SK-N-SH (cell line): ENCODE results near the gene CENPS. TPM values are rescaled to one million over a fixed set of nuclear protein-coding genes. Genes with fewer than 3 reads are reported as not detected.

Experiments used
- CTCF ChIA-PET: fragments of 300-600, 350-600 bp; formaldehyde crosslinking; extraction: SDS; loops from one replicate; lab custom pipeline; 2021; lab: Yijun Ruan, JAX
- POLR2A ChIA-PET: fragments of 350-600 bp; sonication (Branson Sonifier 250); formaldehyde crosslinking; extraction: SDS; loops from one replicate; lab custom pipeline; 2020; ENCODE audit warnings: antibody characterized with exemption, inconsistent platforms; lab: Yijun Ruan, JAX
- DNase-seq: peaks from one replicate; pipeline ENCODE4 v3.0.0; 2012
- H2AFZ ChIP-seq: fragments of 200-600 bp; sonication (generic); 2 replicates; pipeline ENCODE4 v1.8.1; 2016; ENCODE audit warnings: antibody characterized with exemption, mild to moderate bottlenecking, low read depth
- H3F3A ChIP-seq: fragments of 200-600 bp; sonication (generic); replicated peaks from 2 replicates; pipeline ENCODE3; 2016; ENCODE audit warnings: antibody characterized with exemption, mild to moderate bottlenecking; ENCODE audit not compliant: insufficient read depth
- H3K27ac ChIP-seq, 2 experiments: fragments of 200-500 bp in 1 of 2; fragments of 200-600 bp in 1 of 2; sonication (Bioruptor generic) in 1 of 2; sonication (generic), shearing (Covaris generic) in 1 of 2; 2 replicates each; pipeline versions ENCODE4 v1.5.1 to v1.6.1; 2014 to 2016; ENCODE audit warnings: low read depth in 2 of 2, inconsistent platforms in 1 of 2, low read length in 1 of 2, mild to moderate bottlenecking in 1 of 2, mixed read lengths in 1 of 2
- H3K27me3 ChIP-seq: fragments of 200-600 bp; sonication (generic), shearing (Covaris generic); 2 replicates; pipeline ENCODE4 v1.6.1; 2016; ENCODE audit warnings: mixed run types; ENCODE audit not compliant: insufficient read depth
- H3K36me3 ChIP-seq, 2 experiments: fragments of 200-500 bp in 1 of 2; fragments of 200-600 bp in 1 of 2; sonication (Bioruptor generic) in 1 of 2; sonication (generic) in 1 of 2; replicated peaks in 1 of 2; 2 replicates each; pipeline versions ENCODE3 to v1.5.1; 2014 to 2016; ENCODE audit warnings: low read length in 1 of 2, mild to moderate bottlenecking in 1 of 2; ENCODE audit not compliant: insufficient read depth in 2 of 2, control insufficient read depth in 1 of 2
- H3K4me1 ChIP-seq, 2 experiments: fragments of 200-500 bp in 1 of 2; fragments of 200-600 bp in 1 of 2; sonication (Bioruptor generic) in 1 of 2; sonication (generic), shearing (Covaris generic) in 1 of 2; 2 replicates each; pipeline versions ENCODE4 v1.5.1 to v1.6.1; 2014 to 2016; ENCODE audit warnings: low read depth in 1 of 2, low read length in 1 of 2, mixed run types in 1 of 2; ENCODE audit not compliant: insufficient read depth in 2 of 2, control insufficient read depth in 1 of 2
- H3K4me2 ChIP-seq: fragments of 200-600 bp; sonication (generic), shearing (Covaris generic); 2 replicates; pipeline ENCODE4 v1.6.1; 2017; ENCODE audit warnings: mixed run types
- H3K4me3 ChIP-seq, 2 experiments: fragments of 200-500 bp in 1 of 2; fragments of 200-600 bp in 1 of 2; sonication (Bioruptor generic) in 1 of 2; sonication (generic), shearing (Covaris generic) in 1 of 2; 2 replicates each; pipeline versions ENCODE4 v1.5.1 to v1.8.1; 2014 to 2016; ENCODE audit warnings: low read depth in 2 of 2, inconsistent platforms in 1 of 2, low read length in 1 of 2, mild to moderate bottlenecking in 1 of 2, mixed read lengths in 1 of 2, moderate library complexity in 1 of 2
- H3K79me2 ChIP-seq: fragments of 200-600 bp; sonication (generic); 2 replicates; pipeline ENCODE4 v1.8.1; 2017; ENCODE audit warnings: mild to moderate bottlenecking; ENCODE audit not compliant: insufficient read depth
- H3K9ac ChIP-seq: fragments of 200-600 bp; sonication (generic); 2 replicates; pipeline ENCODE4 v1.6.1; 2017; ENCODE audit warnings: mixed run types
- H3K9me2 ChIP-seq: fragments of 200-600 bp; sonication (generic); 2 replicates; pipeline ENCODE4 v1.6.1; 2017; ENCODE audit warnings: mixed run types
- H3K9me3 ChIP-seq: fragments of 200-600 bp; sonication (generic); 2 replicates; pipeline ENCODE4 v1.6.1; 2017; ENCODE audit warnings: mixed run types, mild to moderate bottlenecking, moderate library complexity
- H4K20me1 ChIP-seq: fragments of 200-600 bp; sonication (generic); 2 replicates; pipeline ENCODE4 v1.6.1; 2017; ENCODE audit warnings: mild to moderate bottlenecking, mixed run types; ENCODE audit not compliant: insufficient read depth
- ELF1 ChIP-seq: IDR thresholded peaks from 2 replicates; pipeline ENCODE4 v1.4.0; 2012
- GABPA ChIP-seq: IDR thresholded peaks from 2 replicates; pipeline ENCODE4 v1.4.0; 2012; ENCODE audit warnings: low read depth, mild to moderate bottlenecking
- JUND ChIP-seq: IDR thresholded peaks from 2 replicates; pipeline ENCODE4 v1.4.0; 2012
- MXI1 ChIP-seq: IDR thresholded peaks from 2 replicates; pipeline ENCODE4 v1.6.1; 2012; ENCODE audit warnings: mild to moderate bottlenecking, low read depth, low read length, improper control_type of control experiment
- RCOR1 ChIP-seq: fragments of 150-350 bp; IDR thresholded peaks from 2 replicates; pipeline ENCODE4 v1.6.1; 2017; ENCODE audit warnings: antibody characterized with exemption, low read length
- TCF12 ChIP-seq: IDR thresholded peaks from 2 replicates; pipeline ENCODE4 v1.4.0; 2012
- TEAD4 ChIP-seq: IDR thresholded peaks from 2 replicates; pipeline ENCODE4 v1.4.0; 2012; ENCODE audit warnings: mild to moderate bottlenecking, borderline replicate concordance; ENCODE audit not compliant: insufficient read depth
- WGBS: methylation state at CpG from one replicate; pipeline ENCODE4 v1.1.6; 2017; ENCODE audit warnings: low lambda C conversion rate; 5-methylcytosine and 5-hydroxymethylcytosine counted together
- polyA plus RNA-seq, 3 experiments: library from polyadenylated mRNA; depleted of rRNA; stranded (reverse); fragments of >200 nt; gene quantifications; 2 replicates each; pipeline ENCODE4 v1.2.3, GENCODE V29; 2012
- TF ChIP-seq, protein P1 (sequence below): IDR thresholded peaks from 2 replicates; pipeline ENCODE4 v1.4.0; 2012; ENCODE audit warnings: low read depth, borderline replicate concordance
- TF ChIP-seq, protein P2 (sequence below): IDR thresholded peaks from 2 replicates; pipeline ENCODE4 v1.6.1; 2012; ENCODE audit warnings: mild to moderate bottlenecking, low read depth, low read length, moderate library complexity
- TF ChIP-seq, protein P3 (sequence below): fragments of 200-600 bp; sonication (generic); IDR thresholded peaks from 2 replicates; pipeline ENCODE4 v1.6.1; 2017; ENCODE audit warnings: antibody characterized with exemption, mild to moderate bottlenecking, moderate library complexity

CENPS gene
- polyA plus RNA-seq, 1 of the 3 experiments (the other 2 are of a cell fraction) = 20.0 TPM

DNA sequence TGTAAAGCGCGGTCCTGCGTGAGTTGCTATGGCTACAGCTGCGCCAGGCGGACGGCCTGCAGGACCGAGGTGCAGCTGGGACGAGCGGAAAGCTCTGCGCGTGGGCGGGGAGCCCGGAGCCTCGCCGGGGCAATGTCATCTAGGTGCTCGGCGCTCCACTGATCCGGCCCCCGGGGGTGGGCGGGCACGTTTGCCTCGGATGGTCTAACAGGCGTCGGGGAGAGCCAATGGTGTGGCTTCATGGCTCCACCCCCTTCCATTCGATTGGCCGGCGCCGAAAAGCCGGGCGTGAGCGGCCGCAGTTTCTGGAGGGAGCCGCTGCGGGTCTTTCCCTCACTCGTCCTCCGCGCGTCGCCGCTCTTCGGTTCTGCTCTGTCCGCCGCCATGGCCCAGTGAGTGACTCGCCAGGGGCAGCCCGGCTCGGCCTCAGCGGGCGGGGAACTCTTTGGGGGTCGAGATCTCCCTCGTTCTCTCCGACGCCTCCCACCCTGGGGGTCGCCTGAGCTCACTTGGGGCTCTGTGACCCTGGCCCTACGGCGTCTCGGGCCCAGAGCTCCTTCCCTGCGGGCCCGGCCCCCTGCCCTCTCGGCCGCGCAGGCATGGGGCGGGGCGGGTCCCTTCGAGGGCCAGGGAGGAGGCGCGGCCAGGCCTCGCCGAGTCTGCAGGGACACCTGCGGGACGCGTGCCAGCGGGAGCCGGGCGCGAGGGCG, 31.3 kb upstream of the CENPS start, which contains the start of gene PGD (continued):
- TF ChIP-seq TEAD4 = no peak
- TF ChIP-seq JUND = no peak
- no peak for TF ChIP-seq GABPA
- TF ChIP-seq, protein P1, sequence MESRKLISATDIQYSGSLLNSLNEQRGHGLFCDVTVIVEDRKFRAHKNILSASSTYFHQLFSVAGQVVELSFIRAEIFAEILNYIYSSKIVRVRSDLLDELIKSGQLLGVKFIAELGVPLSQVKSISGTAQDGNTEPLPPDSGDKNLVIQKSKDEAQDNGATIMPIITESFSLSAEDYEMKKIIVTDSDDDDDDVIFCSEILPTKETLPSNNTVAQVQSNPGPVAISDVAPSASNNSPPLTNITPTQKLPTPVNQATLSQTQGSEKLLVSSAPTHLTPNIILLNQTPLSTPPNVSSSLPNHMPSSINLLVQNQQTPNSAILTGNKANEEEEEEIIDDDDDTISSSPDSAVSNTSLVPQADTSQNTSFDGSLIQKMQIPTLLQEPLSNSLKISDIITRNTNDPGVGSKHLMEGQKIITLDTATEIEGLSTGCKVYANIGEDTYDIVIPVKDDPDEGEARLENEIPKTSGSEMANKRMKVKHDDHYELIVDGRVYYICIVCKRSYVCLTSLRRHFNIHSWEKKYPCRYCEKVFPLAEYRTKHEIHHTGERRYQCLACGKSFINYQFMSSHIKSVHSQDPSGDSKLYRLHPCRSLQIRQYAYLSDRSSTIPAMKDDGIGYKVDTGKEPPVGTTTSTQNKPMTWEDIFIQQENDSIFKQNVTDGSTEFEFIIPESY = no peak
- TF ChIP-seq, protein P2, sequence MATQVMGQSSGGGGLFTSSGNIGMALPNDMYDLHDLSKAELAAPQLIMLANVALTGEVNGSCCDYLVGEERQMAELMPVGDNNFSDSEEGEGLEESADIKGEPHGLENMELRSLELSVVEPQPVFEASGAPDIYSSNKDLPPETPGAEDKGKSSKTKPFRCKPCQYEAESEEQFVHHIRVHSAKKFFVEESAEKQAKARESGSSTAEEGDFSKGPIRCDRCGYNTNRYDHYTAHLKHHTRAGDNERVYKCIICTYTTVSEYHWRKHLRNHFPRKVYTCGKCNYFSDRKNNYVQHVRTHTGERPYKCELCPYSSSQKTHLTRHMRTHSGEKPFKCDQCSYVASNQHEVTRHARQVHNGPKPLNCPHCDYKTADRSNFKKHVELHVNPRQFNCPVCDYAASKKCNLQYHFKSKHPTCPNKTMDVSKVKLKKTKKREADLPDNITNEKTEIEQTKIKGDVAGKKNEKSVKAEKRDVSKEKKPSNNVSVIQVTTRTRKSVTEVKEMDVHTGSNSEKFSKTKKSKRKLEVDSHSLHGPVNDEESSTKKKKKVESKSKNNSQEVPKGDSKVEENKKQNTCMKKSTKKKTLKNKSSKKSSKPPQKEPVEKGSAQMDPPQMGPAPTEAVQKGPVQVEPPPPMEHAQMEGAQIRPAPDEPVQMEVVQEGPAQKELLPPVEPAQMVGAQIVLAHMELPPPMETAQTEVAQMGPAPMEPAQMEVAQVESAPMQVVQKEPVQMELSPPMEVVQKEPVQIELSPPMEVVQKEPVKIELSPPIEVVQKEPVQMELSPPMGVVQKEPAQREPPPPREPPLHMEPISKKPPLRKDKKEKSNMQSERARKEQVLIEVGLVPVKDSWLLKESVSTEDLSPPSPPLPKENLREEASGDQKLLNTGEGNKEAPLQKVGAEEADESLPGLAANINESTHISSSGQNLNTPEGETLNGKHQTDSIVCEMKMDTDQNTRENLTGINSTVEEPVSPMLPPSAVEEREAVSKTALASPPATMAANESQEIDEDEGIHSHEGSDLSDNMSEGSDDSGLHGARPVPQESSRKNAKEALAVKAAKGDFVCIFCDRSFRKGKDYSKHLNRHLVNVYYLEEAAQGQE = 0 out of 2 replicates have a peak, but pooled peaks have one; percentile 37
- no peak for TF ChIP-seq RCOR1
- TF ChIP-seq ELF1 = 0 out of 2 replicates have a peak, but pooled peaks have one; percentile 48
- peak; percentile 32; the same call in 1 of the 2 replicates for TF ChIP-seq TCF12
- TF ChIP-seq, all 33 proteins: peak for 14

DNA sequence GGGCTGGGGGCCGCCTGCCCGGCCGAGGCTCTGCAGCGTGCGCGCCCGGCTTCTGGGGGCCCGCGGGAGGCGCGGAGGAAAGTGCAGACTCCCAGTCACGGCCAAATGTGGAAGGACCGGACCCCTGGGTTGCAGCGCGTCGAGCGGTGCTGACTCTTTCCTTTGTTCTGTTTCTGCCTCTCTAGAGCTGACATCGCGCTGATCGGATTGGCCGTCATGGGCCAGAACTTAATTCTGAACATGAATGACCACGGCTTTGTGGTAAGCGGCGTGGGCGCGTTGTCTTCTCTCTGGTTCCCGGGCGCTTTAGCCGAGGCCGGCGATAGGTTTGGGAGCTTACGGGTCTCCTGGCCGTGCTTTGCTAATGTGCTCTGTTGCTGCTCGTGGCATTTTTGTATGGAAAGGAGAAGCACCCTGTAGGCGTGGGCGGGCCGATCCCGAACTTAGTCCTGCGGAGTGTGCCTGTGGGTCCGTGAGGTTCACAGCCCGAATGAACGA, 30.7 kb upstream of the CENPS start:
- Histone ChIP-seq H3K79me2 (peaks cover 41% of the 10 kb centered on the region), H3K9me3 (no peaks in the 10 kb centered on the region), H3K9ac (peak overlapping the region; percentile 91), H3K27me3 (no peaks in the 10 kb centered on the region), H3K27ac (peak overlapping the region; percentile 85 to 88), H3K4me3 (peak overlapping the region; percentile 74 to 96), H3K9me2 (no peaks in the 10 kb centered on the region)
- POLR2A ChIA-PET = interaction anchor here (0.6 to 1.5 kb wide), 7 partner anchors 10 to 893 kb away, joined by 3 to 9 read pairs (median 3); no protein-coding TSS in a partner anchor
- TF ChIP-seq MXI1 = peak; percentile 66; the same call in 1 of the 2 replicates
- TF ChIP-seq, protein P3, sequence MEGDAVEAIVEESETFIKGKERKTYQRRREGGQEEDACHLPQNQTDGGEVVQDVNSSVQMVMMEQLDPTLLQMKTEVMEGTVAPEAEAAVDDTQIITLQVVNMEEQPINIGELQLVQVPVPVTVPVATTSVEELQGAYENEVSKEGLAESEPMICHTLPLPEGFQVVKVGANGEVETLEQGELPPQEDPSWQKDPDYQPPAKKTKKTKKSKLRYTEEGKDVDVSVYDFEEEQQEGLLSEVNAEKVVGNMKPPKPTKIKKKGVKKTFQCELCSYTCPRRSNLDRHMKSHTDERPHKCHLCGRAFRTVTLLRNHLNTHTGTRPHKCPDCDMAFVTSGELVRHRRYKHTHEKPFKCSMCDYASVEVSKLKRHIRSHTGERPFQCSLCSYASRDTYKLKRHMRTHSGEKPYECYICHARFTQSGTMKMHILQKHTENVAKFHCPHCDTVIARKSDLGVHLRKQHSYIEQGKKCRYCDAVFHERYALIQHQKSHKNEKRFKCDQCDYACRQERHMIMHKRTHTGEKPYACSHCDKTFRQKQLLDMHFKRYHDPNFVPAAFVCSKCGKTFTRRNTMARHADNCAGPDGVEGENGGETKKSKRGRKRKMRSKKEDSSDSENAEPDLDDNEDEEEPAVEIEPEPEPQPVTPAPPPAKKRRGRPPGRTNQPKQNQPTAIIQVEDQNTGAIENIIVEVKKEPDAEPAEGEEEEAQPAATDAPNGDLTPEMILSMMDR = no peak
- TF ChIP-seq, all 33 proteins: peak for 1
- Histone ChIP-seq H3K4me2 (peak overlapping the region; percentile 87), H2AFZ (no peak overlapping the region), H3F3A (peaks cover 13% of the 10 kb centered on the region), H4K20me1 (peaks cover 6% of the 10 kb centered on the region; the same call in 1 of the 2 replicates), H3K36me3 (peaks cover 14 to 31% of the 10 kb centered on the region in 2 experiments), H3K4me1 (peaks cover 8 to 26% of the 10 kb centered on the region in 2 experiments; a peak in 3 of 4 replicates)
- 2% methylated on average over 32 of the region's 42 CpGs for WGBS
- CTCF ChIA-PET = interaction anchor here (0.7 to 4.2 kb wide), 9 partner anchors 11 to 190 kb away, joined by 3 to 18 read pairs (median 3); partner anchors contain the start of gene CENPS
- no peak for DNase-seq
